GM18502 (cell line): ENCODE data around the gene SEC63.
"Not testable (repeated sequence)": the region's sequence is repeated elsewhere in the genome, so short reads cannot be mapped to it uniquely, and the experiment has no call there.

Experiments
- ATAC-seq: cut with Tn5 transposase; IDR thresholded peaks from one replicate; pipeline ENCODE4 v1.9.1; 2021; ENCODE audit warnings: mild to moderate bottlenecking; ENCODE audit not compliant: unreplicated experiment, poor library complexity

The SEC63 gene

DNA sequence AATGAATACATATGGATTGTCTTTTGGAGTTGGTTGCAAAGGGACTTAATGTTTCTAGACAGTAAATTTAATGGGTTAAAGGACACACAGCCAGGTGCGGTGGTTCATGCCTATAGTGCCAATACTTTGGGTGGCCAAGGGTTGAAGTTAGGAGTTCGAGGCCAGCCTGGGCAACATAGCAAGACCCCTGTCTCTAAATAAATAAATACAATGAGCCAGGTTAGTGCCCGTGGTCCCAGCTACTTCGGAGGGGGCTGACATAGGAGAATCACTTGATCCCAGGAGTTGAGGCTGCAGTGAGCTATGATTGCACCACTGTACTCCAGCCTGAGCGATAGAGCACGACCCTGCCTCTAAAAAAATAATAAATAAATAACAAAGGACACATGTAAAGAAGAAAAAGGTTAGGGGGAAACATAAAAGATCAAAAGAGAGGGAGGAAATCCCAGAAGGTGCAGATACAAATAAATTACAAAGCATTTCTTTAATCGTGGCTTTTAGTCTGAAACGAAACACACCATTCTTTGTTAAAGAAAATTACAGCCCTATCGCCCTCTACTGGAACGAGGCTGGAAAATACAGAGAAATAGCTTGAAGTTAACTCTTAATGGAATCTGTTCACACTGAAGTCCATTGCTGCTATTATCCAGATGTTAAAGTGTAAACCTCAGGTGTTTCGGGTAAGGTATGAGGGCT is 91.3 kb downstream of the SEC63 start:
- no peak for ATAC-seq

DNA sequence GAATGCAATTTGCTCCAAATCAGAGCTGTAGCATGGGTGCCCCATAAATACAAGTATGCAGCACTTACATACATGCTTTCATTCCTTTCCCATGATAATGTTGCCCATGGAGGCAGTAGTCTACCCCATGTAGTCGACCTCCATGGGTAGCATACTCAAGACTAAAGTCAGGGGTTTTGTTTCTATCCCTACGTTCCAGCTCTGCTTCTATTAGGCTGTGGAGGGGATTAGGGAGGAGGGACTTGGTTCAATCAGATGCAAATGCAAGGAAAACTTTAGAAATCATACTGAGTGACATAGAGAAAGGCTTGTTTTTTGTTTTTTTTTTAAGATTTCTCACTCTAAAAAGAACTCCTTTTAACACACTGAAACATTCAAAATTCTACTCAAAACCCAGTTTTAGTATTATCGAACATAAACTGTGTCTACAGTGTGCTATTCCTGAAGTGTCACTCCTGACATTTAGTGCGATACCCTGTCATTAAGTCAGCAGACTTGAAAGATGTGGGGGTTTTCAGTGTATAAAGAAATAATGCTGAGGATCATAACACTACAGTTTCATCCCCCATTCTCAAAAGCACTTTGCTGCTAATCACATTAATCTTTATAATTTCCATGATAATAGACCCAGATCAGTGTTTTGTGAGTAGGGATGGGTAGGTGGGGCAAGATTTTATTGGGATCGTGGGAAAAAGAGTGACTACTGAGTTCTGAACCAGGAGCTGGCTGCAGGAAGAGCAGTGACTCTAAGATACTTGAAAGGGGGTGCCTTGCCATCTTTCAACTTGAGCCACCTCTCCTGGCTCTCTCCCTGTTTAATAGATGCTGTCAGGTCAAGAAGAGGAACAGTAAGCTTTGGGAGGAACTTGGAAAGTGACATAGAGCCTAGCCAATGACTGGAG is 93.5 kb downstream of the SEC63 start:
- ATAC-seq: no peak

DNA sequence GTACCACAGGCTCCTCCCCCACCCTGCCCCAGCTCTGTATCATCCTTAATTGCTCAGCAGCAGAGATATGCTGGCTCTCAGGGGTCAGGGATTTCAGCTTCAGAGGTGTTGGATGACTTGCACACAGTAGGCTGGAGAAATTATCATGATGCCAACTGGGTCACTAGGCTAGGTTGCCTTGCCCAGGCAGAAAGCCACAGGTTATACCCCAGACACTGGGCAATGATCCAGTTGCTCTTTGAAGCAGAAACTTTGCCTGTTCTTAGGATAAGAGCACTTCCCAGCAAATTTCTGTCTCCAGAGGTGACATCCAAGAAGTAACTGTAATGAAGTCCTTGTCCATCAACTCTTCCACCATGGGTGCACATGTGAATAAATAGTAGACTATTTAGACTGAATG is 95.6 kb downstream of the SEC63 start:
- no peak for ATAC-seq

DNA sequence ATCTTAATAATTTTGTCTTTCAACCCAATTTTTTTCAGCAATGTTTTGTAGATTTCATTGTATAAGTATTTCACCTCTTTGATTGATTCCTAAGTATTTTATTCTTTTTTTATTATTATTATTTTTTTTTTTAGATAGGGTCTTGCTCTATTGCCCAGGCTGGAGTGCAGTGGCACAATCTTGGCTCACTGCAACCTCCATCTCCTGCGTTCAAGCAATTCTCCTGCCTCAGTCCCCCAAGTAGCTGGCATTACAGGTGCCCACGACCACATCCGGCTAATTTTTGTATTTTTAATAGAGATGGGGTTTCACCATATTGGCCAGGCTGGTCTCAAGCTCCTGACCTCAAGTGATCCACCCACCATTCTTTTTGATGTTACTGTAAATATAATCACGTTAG is 97.0 kb downstream of the SEC63 start:
- not testable (repeated sequence) for ATAC-seq

DNA sequence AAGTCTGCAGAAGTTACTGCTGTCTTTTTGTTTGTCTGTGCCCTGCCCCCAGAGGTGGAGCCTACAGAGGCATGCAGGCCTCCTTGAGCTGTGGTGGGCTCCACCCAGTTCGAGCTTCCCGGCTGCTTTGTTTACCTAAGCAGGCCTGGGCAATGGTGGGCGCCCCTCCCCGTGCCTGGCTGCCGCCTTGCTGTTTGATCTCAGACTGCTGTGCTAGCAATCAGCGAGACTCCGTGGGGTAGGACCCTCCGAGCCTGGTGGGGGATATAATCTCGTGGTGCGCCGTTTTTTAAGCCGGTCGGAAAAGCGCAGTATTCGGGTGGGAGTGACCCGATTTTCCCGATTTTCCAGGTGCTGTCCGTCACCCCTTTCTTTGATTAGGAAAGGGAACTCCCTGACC is 97.9 kb downstream of the SEC63 start:
- ATAC-seq: not testable (repeated sequence)

DNA sequence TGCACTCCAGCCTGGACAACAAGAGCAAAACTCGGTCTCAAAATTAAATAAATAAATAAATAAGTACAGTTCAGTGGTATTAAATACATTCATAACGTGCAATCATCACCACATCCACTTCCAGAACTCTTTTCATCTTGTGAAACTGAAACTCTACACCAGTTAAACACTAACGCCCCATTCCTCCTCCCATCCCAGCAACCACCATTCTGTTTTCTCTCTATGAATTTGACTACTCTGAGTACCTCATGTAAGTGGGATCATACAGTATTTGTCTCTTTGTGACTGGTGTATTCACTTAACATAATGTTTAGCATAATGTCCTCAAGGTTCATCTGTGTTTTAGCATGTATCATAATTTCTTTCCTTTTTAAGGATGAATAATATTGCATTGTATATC is 104.8 kb downstream of the SEC63 start:
- ATAC-seq: no peak

DNA sequence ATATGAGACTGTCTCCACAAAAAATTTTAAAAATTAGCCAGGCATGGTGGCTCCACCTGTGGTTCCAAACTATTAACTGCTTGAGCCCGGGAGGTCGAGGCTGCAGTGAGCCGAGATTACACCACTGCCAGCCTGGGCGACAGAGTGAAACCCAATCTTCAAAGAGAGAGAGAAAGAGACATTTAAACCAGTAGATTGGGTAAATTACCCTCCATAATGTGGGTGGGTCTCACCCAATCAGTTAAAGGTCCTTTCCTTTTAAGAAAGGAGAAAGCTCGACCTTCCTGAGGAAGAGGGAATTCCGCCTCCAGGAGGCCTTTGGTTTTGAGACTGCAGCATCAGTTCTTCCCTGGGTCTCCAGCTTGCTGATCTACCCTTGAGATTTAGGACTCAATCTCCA is 108.7 kb downstream of the SEC63 start:
- no peak for ATAC-seq

DNA sequence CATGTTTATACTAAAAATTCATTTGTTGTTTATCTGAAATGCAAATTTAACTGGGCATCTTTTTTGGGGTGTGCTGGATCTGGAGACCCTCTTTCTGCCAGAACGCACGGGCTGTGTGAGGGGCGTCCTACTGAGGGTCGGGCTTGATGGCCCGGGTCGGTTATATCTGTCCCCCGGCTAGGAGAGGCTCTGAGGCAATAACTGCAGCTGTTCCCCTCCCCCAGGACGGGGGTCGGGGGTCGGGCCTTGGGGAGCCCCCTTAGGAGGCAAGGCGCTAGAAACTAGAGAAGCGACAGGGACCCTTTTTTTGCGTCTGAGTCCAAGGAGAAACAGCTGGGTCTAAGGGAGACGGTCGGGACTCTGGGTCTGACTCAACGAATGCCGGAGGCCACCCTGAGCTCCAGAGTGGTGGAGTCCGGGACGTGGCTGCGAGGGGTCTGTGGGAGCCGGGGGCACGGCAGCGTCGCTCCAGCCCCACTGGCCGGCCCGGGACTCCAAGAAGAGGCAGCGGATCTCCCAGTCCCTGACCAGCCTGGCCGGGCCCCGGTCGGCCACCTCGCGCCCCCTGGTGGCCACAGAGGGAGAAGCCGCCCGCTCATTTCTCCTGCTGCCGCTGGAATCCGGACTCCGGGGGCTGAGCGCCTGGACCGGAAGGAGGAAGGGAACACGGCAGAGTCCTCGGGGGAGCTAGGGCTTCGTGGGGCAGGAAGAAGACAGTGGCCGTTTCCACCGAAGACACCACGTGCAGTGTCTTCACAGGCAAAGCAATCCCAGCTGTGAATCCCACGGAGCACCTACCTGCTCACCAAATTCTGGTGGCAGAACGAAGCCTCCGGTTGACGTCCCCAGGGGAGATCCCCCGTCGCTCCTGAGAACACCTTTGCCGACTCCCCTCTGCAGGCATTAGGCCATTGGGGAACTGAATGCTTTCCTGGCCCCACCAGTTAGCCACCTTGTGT is 109.9 kb downstream of the SEC63 start:
- peak; percentile 66 for ATAC-seq

DNA sequence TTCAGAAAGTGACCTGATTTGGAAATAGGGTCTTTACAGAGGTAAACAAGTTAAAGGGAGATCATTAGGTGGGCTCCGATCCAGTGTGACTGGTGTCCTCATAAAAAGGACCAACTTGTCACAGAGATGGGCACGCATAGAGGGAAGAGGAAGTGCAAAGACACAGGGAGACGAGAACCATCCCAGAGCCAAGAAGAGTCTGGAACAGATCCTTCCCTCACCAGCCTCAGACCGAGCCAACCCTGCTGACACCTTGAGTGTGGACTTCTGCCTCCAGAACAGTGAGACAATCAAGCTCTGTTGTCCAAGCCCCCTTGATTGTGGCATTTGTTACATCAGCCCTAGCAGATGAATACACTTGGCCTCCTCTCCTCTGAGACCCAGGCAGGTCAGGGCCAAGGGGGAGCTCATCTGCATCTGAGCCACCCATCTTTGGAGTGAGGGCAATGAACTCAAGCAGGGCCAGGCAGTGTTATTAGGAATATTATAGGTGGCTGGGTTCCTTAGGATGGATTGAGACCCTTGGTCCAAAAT is 111.7 kb downstream of the SEC63 start:
- ATAC-seq: no peak

DNA sequence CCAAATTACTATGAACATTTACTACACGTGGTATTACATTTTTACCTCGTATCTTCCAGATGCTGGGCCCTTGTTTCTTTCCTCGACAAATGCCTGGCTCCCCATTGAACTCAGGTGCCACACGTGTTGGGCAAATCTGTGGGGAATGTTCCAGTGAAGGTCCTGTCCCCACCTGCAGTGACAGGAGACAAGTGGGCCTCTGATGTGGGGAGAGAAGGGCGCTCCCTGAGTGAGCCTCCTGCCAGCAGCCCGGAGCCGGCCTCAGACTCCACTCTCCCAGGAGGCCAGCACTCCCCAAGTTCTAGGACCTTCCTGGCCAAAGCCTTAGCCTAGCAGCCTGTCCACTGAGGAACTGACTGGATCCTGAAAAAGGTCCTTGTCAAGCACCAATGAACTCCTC is 112.2 kb downstream of the SEC63 start:
- ATAC-seq: no peak

DNA sequence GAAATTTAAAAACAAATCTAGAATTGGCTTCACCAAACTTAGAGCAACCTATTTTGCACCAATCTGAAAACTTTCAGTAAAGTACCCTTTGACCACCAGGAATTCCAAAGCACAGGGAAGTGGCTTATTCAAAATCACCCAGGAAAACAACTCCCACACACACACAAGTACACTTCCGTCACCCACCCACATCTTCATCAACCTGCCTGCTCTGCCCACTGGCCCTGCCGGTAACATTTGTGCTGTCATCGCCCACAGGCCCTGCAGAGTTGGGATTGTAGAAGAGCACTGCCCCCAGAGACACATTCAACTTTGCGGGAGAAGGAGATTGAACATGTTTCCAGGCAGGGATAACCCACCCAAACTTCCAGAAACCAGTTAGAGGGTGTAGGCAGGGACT is 114.6 kb downstream of the SEC63 start:
- no peak for ATAC-seq

DNA sequence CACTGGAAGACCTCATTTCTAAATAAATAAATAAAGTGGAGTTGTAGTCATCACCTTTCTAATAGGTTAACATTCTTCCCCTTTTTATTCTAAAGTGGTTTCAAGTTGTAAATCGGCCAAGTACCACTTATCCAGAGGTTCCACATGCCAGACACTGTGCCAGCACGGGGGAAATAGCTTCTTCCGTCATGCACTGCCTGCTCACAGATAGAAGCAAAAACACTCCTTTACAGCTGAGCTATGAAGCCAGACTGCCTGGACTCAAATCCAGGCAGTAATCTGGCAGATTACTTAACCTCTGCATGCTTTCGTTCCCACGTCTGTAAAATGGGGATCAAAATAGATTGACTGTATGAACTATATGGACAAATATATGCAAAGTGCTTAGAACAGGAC is 116.7 kb downstream of the SEC63 start:
- ATAC-seq: no peak

DNA sequence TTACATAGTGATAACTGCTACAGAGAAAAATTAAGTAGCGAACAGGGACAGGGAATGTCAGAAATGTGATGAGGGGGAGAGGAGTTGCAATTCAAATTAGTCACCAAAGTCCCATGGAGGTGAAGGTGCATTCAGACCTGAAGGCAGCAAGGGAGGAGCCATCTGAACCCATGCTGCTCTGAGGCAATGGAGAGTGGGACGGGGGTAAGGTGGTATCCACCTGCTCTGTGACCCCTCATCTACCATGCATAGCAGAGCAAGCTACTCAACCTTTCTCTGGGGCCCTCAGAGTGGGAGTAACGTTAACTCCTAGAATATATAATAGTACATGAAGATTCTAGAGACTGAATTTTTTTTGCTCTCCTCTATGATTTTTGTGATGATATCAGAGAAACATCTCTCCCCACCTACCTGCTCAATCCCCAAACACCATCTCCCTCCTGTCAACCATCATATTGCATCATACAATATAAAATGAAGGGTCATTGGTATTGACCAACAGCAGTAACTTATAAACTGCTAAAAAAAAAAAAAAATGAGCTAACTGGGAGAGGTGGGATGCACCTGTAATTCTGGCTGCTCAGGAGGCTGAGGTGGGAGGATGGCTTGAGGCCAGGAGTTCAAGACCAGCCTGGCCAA is 117.3 kb downstream of the SEC63 start:
- ATAC-seq: no peak

DNA sequence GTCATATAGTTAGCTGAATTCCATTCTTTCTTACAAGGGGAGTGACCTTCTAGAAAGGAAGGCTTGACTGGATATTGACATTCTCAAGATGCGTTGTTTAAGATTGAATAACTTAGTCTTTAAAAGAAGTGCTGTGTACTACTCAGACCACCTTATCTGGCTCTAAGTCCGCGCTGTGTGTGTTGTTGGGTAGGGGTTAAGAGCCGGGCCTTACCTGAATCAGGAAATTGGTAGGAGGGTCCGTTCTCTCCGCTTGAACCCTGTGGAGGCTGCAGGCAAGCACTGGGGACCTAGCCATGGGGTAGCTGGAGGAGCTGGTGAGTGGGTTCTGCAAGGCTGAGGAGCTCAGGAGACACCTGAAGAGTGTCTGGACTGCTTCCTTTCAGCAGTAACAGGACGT is 124.9 kb downstream of the SEC63 start:
- no peak for ATAC-seq

DNA sequence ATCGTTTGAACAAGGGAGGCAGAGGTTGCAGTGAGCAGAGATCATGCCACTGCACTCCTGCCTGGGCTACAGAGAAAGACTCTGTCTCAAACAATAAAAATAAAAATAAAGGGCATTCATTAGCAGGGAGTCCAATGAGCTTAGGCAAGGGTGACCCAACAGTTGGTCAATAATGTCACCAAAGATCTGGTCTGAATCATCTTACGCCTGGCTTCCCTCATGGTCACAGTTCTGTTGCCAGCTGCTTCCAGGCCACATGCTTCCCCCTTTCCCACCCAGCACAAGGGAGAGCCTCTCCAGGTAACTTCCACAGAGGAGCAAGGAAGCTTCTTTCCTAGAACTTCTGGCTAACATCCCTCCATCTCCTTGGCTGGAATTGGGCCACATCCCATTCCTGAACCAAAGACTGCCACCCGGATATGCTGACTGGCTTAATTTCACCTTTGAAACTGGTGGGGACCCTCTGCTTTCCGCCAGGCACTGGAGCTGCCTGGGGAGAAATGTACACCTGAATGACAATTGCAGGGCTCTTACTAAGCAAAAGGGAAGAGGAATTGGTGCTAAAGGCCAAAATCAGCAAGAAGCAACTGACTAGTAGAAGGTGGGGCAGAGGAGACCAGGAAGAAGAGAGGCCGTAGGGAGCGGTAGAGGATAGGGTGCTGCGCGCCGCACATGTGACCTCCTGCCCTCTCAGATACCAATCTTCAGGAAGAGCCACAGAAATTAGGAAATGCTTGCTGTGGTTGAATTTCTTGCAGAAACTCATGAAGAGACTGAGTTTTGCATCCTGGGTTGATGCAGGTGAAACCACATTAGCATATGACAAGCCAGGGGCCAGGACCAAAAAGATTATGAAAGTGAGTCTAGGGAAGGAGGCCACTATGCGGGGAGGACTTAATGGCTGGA is 125.6 kb downstream of the SEC63 start:
- ATAC-seq: no peak

DNA sequence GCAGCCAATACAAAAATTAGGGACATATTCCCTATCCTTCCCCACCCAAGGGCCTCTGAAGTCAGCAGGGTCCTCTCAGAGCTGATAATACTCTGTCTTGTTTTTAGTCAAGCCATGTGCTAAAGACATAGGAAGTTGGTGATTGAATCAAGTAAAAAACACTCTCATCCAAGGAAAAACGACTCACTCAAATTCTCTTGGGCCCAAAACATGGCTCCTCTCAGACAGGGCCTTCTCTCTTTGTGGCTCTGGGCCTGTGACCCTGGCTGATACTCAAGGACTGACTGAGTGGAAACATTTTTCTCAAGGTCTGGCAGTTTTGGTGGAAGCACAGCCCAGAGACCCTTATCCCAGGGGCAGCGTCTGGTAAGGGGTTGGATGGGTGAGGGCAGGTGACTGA is 127.9 kb downstream of the SEC63 start:
- no peak for ATAC-seq

DNA sequence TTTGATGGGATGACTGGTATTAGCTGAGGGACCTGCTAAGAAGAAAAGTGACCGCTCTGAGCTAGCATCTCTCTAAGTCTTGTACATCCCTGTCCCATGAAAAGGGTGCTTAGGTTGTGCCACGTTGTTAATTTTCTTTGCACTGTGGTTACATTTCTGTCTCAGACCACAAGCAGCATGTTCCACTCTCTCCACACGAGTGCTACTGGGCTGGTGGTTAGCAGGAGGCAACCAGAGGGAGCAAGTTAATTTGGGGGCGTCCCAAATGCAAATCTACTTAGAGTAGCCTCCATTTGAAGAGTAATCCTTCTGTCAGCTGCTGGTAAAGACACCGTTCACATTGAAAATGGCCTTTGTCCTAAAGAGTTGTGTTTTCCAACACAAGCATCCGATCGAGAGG is 130.5 kb downstream of the SEC63 start:
- no peak for ATAC-seq

DNA sequence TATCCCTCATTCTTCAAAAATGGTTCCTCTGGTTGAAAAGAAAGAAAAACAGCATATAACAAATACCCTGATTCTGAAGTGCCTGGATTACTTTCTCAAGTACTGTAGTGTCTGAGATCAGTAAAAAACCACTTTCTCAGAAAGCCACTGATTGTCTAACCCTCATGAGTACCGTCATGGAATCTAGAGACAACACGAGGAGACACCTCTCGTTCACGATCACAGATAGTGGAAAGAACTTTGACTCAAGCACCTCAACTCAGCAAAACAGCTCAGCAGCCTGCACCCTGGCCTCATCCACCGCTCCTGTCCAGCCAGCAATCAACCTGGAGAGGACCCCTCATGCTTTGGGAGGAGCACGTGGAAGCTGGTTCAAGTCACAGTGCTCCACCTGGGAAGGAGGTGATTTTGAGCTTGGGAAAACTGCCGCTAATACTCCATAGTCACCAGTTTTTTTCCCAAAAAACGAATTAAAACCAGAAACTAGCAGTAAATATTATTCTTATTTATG is 134.9 kb downstream of the SEC63 start:
- ATAC-seq: no peak
